ENCODE measurements around the gene ZNF223. TPM values are rescaled to one million over a fixed set of nuclear protein-coding genes. Genes with fewer than 3 reads are reported as not detected.

The ZNF223 gene
- not detected for polyA plus RNA-seq (2012; ENCODE audit: insufficient read depth, insufficient read length)

DNA sequence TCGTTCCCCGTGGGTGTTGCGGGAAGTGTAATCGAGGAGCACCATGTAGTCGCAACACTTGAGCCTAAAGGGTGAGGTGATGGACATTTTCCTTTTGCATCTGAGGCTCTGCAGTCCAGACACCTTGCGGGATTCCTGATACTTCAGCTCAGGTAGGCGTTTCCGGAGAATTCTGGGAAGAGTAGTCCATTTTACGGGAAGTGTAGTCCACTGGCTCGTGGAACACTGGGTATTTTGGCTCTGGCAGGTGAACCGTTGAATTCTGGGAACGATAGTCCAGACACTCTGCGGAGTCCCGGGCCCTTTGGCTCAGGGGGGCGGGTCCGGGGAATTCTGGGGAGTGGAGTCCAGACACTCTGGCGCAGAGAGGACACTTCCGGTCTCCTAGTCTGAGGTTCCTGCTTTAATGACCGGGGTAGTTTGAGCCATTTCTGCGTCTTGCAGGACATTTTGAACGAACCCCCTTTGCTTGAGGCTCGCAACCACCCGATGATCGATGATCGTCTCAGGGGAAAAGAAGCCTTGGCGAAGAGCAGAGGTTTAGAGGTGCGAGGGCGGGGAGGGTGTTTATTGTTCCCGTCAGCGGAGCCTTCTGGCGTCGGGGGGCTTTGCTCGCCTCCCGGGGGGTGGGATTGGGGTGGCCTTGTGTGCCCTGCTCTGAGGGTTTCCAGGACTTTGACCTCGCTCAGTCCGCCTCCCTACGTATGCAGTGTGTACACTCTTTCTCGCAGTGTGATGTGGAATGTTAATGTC lies at the start of gene ZNF223:
Gene ZNF223 (plus strand): TSS at position 387 of the 753 bp plus-strand sequence. CDS start 3,141 bp downstream, outside the sequence.
- no peak for DNase-seq (ENCODE audit: low read depth, low spot score)
- H3K4me3 ChIP-seq (ENCODE audit: low read length) = no peak within 1 kb of the TSS

DNA sequence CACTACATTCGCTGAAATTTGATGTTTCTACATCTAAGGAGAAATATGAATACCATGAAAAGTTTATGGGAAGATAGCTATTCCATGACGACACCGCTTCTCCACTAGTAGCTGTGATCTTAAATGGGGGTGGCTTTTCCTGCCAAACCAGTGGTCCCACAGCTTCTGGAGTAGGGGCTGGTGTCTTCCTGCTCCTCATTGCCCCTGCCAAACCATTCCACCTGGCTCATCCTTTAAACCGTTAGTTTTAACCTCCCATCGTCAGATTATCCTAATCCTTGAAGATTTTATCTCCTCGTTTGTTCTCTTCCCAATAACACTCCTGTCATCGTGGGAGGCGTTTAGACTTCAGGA lies 49.6 kb upstream of the ZNF223 start:
- DNase-seq (ENCODE audit: low read depth, low spot score) = no peak

DNA sequence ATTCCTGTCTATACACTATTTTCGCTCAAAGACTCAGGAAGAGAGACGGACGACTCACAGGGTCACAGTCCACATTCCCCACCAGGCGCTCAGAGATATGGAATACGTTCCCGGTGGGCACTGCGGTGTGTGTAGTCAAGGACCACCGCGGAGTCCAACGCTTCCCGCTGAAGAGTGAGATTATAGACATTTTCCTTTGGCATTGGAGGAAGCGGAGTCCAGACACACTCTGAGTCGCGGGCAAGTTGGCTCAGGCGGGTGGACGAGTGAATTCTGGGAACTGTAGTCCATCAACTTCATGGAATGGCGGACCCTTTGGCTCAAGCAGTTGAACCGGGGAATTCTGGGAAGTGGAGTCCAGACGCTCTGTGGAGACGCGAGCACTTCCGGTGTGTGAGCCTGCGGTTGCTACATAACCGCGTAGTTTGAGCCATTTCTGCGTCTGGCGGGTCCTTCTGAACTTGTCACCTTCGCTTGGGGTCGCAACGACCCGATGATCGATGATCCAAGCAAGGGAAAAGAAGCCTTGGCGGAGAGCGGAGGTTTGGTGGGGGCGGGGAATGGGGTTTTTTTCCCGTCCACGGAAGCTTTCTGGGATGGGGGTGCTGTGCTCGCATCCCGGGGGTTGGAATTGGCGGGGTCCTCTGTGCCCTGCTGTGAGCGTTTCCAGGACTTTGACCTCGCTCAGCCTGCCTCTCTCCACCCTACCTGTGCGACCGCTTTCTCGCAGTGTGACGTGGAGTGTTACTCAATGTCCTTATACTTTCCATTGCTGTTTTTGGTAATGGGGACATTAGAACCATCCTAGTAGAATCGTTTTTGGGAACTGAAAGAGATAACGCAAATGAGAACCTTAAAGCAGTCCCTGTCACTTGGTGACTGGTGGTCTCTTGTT lies 49.0 kb upstream of the ZNF223 start, which contains the start of gene ZNF230:
Gene ZNF230 (plus strand): TSS at position 392 of the 895 bp plus-strand sequence. CDS start 4,122 bp downstream, outside the sequence.
- H3K4me3 ChIP-seq (ENCODE audit: low read length) = peak within 1 kb of the TSS; percentile 67
- DNase-seq (ENCODE audit: low read depth, low spot score) = peak; percentile 79

More for the DNA sequence above, 49.6 kb upstream of the ZNF223 start:
- peak overlapping the region; percentile 67 for H3K4me3 ChIP-seq (ENCODE audit: low read length)

DNA sequence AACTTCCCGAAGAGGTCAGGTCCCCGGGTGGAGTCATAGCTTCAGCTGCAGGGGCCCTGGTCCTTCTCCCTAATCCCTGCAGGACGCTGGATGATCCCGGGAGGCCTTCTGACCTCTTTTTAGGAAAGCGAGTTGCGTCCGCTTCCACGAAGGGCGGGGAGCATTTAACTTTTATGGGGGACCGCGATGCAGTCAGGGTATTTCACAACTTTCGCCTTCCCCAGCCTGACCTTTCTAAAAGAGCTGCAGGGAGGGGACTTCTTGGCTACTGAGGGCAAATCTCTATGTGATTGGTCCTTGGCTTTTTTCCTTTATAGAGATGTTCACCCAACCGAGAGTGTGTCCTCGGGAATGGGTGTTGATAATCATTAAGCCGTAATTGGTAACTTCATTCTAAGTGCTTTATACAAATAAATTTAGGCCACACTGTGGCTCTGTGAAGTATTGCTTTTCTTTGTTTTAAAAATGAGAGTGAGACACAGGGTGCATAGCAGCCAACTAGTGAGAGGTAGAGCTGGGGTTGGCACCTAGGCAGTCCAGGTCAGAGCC lies 48.3 kb upstream of the ZNF223 start:
- peak; percentile 8 for DNase-seq (ENCODE audit: low read depth, low spot score)
- peak overlapping the region; percentile 67 for H3K4me3 ChIP-seq (ENCODE audit: low read length)

DNA sequence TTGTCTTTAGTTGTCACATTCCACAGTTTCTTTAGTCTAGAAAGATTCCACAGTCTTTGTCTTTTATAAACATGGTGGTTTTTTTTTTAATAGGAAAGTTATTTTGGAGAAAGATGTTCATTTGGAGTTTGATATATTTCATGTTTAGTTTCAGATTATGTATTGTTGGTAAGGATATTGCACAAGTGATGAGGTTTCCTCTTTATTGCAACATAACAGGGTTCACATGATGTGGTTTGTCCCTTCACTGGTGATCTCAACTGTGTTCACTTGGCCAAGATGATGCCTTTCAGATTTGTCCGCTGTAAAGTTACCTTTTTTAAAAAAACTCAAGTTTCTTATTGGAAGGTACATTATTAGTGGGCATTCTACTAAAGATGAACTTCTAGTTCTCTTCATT lies 45.9 kb upstream of the ZNF223 start:
- no peak overlapping the region for H3K4me3 ChIP-seq (ENCODE audit: low read length)
- no peak for DNase-seq (ENCODE audit: low read depth, low spot score)

DNA sequence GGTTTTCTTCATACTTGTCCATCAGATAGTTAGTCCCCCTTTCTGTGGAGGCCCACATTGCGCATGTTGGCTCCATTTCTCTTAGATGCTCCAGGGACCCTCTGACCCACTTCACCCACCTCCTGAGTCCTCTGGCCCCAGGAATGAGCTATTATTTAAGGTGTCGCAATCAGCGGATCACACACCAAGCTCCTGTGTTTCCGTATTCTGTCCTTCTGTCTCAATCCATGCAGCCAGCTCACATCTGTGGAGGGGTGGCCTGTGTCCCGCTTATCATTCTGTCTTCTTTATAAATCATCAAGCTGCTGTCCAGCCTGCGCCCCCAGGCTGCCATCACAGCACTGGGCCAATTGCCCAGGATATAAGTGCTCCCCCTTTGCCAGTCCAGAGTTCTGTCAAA lies 44.4 kb upstream of the ZNF223 start:
- DNase-seq (ENCODE audit: low read depth, low spot score) = no peak
- H3K4me3 ChIP-seq (ENCODE audit: low read length) = no peak overlapping the region

DNA sequence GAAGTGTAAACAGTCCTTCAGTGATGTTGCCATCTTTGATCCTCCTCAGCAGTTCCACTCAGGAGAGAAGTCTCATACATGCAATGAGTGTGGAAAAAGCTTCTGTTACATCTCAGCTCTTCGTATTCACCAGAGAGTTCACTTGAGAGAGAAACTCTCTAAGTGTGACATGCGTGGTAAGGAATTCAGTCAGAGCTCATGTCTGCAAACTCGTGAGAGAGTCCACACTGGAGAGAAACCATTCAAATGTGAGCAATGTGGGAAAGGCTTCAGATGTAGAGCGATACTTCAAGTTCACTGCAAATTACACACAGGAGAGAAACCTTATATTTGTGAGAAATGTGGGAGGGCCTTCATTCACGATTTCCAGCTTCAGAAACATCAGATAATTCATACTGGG lies 41.4 kb upstream of the ZNF223 start:
- H3K4me3 ChIP-seq (ENCODE audit: low read length) = no peak overlapping the region
- DNase-seq (ENCODE audit: low read depth, low spot score) = no peak

DNA sequence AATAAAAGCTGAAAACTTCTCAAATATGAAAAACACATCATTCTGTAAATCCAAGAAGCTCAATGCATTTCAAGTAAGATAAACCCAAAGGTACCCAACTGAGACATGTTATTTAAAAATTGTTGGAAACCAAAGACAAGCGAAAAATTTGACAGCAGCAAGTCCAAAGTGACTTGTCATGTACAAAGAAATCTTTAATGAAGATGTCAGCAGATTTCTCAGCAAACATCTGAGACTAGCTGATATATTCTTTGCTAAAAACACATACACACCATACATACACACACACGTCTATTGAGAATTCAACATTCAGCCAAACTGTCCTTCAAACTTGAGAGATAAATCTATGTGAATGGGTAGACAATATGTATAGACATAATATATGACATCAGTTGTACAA lies 32.3 kb upstream of the ZNF223 start:
- DNase-seq (ENCODE audit: low read depth, low spot score) = no peak
- no peak overlapping the region for H3K4me3 ChIP-seq (ENCODE audit: low read length)

DNA sequence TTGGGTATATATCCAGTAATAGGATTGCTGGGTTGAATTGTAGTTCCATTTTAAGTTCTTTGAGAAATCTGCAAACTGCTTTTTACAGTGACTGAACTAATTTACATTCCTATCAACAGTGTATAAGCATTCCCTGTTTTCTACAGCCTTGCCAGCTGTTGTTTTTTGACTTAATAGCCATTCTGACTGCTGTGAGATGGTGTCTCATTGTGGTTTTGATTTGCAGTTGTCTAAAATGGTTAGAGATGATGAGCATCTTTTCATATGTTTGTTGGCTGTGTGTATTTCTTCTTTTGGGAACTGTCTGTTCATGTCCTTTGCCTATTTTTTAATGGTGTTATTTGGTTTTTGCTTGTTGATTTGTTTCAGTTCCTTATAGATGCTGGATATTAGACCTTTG lies 30.6 kb upstream of the ZNF223 start:
- no peak overlapping the region for H3K4me3 ChIP-seq (ENCODE audit: low read length)
- no peak for DNase-seq (ENCODE audit: low read depth, low spot score)

DNA sequence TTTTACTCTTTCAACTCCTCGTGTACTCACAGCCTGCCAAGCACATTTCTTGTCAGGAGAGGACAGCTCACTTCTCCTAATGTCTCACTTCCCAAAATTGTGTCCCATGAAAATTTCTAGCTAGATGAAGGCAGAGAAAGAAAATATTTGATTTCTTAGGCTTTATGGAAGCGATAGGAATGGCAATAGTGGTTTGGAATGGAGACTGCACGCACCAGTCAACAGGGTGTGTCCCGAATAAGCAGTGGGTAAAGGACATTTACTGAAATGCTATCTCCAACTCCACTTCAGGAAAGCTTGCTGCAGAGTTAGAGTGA lies 27.0 kb upstream of the ZNF223 start:
- peak overlapping the region; percentile 49 for H3K4me3 ChIP-seq (ENCODE audit: low read length)
- no peak for DNase-seq (ENCODE audit: low read depth, low spot score)

DNA sequence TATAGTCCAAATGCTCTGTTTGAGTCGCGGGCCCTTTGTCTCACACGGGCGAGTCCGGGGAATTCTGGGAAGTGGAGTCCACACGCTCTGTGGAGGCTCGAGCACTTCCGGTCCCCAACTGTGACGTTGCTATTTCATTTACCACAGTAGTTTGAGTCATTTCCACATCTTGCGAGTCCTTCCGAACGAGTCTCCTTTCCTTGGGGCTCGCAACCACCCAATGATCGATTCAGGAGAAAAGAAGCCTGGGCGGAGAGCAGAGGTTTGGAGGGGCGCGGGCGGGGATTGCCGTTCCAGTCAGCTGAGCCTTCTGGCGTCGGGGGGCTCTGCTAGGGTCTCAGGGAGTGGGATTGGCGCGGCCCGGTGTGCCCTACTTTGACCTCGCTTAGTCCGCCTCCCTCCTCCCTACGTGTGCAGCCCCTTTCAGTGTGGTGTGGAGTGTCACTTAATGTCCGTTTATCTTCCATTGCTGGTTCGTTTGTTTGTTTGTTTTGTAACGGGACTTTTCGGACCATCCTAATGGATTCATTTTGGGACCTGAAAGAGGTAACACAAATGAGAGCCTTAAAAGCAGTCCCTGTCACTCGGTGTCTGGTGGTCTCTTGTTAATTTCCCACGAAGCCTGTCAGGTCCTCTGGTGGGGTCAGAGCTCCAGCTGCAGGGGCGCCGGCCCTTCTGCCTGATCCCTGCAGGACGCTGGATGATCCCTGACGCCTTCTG lies 26.5 kb upstream of the ZNF223 start, which contains the start of gene ZNF222:
Gene ZNF222 (plus strand): TSS at position 163 of the 720 bp plus-strand sequence. CDS start 58 bp downstream, at position 221.
- peak; percentile 46 for DNase-seq (ENCODE audit: low read depth, low spot score)

DNA sequence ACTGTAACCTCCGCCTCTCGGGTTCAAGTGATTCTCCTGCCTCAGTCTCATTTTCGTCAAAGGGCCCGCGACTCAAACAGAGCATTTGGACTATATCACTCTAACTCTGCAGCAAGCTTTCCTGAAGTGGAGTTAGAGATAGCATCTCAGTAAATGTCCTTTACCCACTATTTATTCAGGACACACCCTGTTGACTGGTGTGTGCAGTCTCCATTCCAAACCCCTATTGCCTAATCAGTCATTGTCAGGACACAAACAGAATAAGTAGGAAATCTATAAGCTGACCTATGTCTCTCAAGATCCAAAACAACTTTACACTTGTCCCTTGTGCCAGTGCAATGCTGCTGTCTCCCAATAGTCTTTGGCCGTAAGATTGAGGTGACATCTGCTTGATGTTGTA lies 25.2 kb upstream of the ZNF223 start:
- DNase-seq (ENCODE audit: low read depth, low spot score) = no peak
- no peak overlapping the region for H3K4me3 ChIP-seq (ENCODE audit: low read length)

More for the DNA sequence above, 26.5 kb upstream of the ZNF223 start, which contains the start of gene ZNF222:
- peak within 1 kb of the TSS; percentile 49 for H3K4me3 ChIP-seq (ENCODE audit: low read length)

DNA sequence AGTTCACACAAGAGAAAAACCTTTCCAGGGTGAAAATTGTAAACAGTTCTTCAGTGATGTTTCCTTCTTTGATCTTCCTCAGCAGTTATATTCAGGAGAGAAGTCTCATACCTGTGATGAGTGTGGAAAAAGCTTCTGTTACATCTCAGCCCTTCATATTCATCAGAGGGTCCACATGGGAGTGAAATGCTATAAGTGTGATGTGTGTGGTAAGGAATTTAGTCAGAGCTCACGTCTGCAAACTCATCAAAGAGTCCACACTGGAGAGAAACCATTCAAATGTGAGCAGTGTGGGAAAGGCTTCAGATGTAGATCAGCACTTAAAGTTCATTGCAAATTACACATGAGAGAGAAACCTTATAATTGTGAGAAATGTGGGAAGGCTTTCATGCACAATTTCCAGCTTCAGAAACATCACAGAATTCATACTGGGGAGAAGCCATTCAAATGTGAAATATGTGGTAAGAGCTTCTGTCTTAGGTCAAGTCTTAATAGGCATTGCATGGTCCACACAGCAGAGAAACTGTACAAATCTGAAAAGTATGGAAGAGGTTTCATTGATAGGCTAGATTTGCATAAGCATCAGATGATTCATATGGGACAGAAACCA lies 19.7 kb upstream of the ZNF223 start:
- H3K4me3 ChIP-seq (ENCODE audit: low read length) = no peak overlapping the region
- no peak for DNase-seq (ENCODE audit: low read depth, low spot score)

DNA sequence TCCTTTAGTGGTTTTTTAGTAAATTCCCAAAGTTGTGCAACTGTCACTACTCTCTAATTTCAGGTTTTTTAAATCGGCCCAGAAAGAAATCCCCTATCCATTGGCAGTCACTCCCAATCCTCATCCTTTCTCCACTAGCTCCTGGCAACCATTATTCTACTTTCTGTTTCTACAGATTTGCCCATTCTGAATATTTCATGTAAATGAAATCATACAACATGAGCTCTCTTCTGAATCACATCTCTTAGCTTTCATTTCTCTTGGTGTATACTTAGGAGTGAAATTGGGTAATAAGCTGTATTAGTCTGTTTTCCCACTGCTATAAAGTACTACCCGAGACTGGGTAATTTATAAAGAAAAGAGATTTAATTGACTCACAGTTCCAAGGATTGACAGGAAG lies 9.7 kb upstream of the ZNF223 start:
- DNase-seq (ENCODE audit: low read depth, low spot score) = no peak

DNA sequence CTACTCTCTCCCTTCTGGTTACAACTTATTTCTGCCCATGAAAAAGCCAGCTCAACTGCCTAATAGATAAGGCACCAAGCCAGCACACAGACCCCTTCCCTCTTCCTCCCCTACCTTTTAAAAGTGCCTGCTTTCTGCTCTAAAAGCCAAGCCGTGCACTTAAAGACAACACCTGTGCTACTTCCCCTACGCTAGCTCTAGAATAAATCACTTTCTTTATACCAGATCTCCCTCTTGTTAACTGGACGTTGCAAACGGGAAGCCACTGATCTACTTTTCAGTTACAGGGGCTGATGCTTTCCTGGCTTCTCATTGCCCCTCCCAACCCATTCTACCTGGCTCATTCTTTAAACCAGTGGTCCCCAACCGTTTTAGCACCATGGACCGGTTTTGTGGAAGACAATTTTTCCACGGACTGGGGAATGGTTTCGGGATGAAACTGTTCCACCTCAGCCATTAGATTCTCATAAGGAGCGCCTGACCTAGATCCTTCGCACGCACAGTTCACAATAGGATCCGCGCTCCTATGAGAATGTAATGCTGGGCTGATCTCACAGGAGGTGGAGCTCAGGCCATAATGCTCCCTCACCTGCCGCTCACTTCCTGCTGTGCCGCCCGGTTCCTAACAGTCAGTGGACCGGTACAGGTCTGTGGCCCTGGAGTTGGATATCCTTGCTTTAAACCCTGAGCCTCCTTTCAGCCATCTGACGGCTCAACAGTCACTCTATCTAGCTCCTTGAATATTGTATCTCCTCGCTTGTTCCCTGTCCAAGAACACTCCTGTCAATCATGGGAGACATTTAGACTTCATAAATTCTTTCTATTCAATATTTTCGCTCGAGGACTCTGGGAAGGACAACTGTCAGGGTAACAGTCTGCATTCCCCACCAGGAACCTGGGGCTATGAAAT lies 841 bp upstream of the ZNF223 start:
- H3K4me3 ChIP-seq (ENCODE audit: low read length) = no peak overlapping the region
- DNase-seq (ENCODE audit: low read depth, low spot score) = no peak

More for the DNA sequence above, 9.7 kb upstream of the ZNF223 start:
- no peak overlapping the region for H3K4me3 ChIP-seq (ENCODE audit: low read length)

DNA sequence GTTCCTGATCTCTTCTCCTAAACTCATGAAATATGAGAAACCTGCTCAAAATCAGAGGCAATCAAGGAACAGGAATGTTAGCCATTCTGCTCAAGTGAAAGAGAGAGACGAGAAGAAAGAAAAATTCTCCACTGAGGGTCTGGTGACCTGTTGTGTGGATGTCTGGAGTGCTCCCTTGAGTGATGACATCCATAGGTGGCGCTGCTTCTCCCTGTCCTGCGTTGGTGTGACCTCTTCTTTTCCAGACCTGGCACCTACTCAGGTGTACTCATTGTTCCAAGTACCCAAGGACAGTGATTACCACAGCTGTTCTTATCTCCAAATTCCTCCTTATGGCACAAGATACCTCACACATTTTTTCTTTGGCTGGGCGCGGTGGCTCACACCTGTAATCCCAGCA lies 4.0 kb downstream of the ZNF223 start:
- H3K4me3 ChIP-seq (ENCODE audit: low read length) = no peak overlapping the region
- DNase-seq (ENCODE audit: low read depth, low spot score) = no peak

DNA sequence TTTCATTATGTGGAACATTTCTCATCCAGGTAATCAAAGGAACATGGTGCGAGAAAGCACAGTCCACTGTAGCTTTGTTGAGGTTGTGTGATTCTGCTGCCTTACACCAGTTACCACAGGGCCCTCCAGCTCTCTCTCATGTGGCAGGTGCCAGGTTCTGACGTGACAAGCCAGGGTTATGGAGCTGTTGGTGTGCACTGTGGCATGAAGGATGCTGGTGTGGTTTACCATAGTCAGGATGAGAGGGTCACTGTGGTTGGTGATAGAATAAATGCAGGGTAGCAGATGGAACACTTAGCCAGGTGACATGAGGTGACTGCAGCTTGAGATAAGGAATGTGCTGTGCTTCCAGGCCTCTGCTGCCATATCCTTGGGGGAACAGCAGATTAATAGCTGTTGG lies 7.4 kb downstream of the ZNF223 start:
- no peak overlapping the region for H3K4me3 ChIP-seq (ENCODE audit: low read length)
- DNase-seq (ENCODE audit: low read depth, low spot score) = peak; percentile 78

DNA sequence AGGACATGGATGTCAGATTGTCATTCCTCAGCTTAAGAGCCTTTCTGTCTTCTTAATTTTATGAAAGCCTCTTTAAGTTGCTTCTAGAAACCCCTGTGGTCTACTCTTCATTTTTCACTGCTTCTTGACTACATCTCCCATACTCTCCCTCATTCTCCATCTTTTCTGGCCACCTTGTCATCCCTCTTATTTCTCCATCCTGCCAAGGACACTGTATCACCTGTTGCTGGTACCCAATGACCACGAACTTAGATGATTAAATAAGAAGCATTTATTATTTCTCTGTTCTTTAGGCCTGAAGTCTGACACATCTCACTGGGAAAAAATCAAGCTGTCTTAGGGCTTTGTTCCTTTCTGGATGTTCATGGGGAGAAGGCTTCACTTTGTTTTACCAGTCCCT lies 9.2 kb downstream of the ZNF223 start:
- no peak for DNase-seq (ENCODE audit: low read depth, low spot score)
- H3K4me3 ChIP-seq (ENCODE audit: low read length) = no peak overlapping the region
